ENCODE data around the gene DUSP10.

DNA sequence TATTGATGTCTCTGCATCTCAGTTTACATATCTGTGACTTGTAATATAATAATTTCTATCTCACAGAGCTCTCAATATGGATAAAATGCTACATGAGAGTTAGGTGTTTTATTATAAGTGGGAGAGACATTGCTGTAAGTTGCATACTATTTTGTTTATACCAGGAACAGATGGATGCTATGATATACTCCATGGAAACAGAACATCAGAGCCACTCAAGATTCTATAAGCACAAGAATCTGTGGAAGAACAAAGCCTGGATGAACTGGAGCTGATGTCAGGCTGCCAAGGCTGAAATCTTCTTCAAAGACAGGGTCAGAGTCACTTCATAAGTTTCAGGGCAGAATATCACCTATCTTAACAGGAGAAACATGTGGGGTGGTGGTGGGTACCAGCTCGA, 30.2 kb downstream of the DUSP10 start:
- TF ChIP-seq, protein P1, sequence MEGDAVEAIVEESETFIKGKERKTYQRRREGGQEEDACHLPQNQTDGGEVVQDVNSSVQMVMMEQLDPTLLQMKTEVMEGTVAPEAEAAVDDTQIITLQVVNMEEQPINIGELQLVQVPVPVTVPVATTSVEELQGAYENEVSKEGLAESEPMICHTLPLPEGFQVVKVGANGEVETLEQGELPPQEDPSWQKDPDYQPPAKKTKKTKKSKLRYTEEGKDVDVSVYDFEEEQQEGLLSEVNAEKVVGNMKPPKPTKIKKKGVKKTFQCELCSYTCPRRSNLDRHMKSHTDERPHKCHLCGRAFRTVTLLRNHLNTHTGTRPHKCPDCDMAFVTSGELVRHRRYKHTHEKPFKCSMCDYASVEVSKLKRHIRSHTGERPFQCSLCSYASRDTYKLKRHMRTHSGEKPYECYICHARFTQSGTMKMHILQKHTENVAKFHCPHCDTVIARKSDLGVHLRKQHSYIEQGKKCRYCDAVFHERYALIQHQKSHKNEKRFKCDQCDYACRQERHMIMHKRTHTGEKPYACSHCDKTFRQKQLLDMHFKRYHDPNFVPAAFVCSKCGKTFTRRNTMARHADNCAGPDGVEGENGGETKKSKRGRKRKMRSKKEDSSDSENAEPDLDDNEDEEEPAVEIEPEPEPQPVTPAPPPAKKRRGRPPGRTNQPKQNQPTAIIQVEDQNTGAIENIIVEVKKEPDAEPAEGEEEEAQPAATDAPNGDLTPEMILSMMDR (IDR thresholded peaks at IDR 0.05; ENCODE audit: poor library complexity, severe bottlenecking): no peak
- TF ChIP-seq EZH2 (IDR thresholded peaks at IDR 0.05; ENCODE audit: borderline replicate concordance, insufficient read depth, low read length, poor library complexity, severe bottlenecking) (no peak), EP300 (conservative IDR thresholded peaks at IDR 0.05; ENCODE audit: poor library complexity, severe bottlenecking) (no peak), TAF1 (IDR thresholded peaks at IDR 0.05; ENCODE audit: low read depth) (no peak), SMC3 (conservative IDR thresholded peaks at IDR 0.05; ENCODE audit: poor library complexity) (no peak), POLR2AphosphoS5 (IDR thresholded peaks at IDR 0.05) (no peak), MXI1 (conservative IDR thresholded peaks at IDR 0.05; ENCODE audit: poor library complexity, severe bottlenecking) (no peak), RAD21 (conservative IDR thresholded peaks at IDR 0.05) (no peak)
- TF ChIP-seq, protein P2, sequence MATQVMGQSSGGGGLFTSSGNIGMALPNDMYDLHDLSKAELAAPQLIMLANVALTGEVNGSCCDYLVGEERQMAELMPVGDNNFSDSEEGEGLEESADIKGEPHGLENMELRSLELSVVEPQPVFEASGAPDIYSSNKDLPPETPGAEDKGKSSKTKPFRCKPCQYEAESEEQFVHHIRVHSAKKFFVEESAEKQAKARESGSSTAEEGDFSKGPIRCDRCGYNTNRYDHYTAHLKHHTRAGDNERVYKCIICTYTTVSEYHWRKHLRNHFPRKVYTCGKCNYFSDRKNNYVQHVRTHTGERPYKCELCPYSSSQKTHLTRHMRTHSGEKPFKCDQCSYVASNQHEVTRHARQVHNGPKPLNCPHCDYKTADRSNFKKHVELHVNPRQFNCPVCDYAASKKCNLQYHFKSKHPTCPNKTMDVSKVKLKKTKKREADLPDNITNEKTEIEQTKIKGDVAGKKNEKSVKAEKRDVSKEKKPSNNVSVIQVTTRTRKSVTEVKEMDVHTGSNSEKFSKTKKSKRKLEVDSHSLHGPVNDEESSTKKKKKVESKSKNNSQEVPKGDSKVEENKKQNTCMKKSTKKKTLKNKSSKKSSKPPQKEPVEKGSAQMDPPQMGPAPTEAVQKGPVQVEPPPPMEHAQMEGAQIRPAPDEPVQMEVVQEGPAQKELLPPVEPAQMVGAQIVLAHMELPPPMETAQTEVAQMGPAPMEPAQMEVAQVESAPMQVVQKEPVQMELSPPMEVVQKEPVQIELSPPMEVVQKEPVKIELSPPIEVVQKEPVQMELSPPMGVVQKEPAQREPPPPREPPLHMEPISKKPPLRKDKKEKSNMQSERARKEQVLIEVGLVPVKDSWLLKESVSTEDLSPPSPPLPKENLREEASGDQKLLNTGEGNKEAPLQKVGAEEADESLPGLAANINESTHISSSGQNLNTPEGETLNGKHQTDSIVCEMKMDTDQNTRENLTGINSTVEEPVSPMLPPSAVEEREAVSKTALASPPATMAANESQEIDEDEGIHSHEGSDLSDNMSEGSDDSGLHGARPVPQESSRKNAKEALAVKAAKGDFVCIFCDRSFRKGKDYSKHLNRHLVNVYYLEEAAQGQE (IDR thresholded peaks at IDR 0.05; ENCODE audit: borderline replicate concordance): no peak
